VCaP (cell line): ENCODE data around the gene GLT8D1.
"Not testable (repeated sequence)": the region's sequence is repeated elsewhere in the genome, so short reads cannot be mapped to it uniquely, and the experiment has no call there.

Experiments used
- H3K27ac ChIP-seq: fragments of 450-650 bp; 2 replicates; pipeline ENCODE4 v1.5.1; 2017
- TF ChIP-seq, protein P1 (sequence below): fragments of 450-650 bp; conservative IDR thresholded peaks from 2 replicates; pipeline ENCODE4 v1.5.1; 2017; ENCODE audit warnings: mild to moderate bottlenecking, moderate library complexity

Gene GLT8D1

DNA sequence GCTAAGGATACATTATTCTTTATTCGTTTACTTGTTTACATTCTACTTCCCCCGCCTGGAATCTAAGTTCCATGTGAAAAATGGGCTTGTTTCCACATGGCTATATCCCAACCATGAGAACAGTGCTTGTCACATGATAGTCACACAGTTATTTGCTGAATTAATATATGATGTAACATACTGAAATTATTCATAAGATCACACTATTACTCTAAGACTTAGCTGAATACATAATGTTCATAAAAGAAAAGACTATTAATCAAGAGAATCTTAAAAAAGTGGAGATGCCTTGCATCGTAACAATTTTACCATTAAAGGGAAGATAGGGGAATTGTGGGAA is 26.4 kb downstream of the GLT8D1 start:
- no peak overlapping the region for H3K27ac ChIP-seq
- TF ChIP-seq, protein P1, sequence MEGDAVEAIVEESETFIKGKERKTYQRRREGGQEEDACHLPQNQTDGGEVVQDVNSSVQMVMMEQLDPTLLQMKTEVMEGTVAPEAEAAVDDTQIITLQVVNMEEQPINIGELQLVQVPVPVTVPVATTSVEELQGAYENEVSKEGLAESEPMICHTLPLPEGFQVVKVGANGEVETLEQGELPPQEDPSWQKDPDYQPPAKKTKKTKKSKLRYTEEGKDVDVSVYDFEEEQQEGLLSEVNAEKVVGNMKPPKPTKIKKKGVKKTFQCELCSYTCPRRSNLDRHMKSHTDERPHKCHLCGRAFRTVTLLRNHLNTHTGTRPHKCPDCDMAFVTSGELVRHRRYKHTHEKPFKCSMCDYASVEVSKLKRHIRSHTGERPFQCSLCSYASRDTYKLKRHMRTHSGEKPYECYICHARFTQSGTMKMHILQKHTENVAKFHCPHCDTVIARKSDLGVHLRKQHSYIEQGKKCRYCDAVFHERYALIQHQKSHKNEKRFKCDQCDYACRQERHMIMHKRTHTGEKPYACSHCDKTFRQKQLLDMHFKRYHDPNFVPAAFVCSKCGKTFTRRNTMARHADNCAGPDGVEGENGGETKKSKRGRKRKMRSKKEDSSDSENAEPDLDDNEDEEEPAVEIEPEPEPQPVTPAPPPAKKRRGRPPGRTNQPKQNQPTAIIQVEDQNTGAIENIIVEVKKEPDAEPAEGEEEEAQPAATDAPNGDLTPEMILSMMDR: no peak

- TF ChIP-seq, protein P1: no peak
- no peak overlapping the region for H3K27ac ChIP-seq
Measured at GRCh38 chr3:52678265-52679198, 27.1 kb downstream of the GLT8D1 start.

GRCh38 chr3:52676201-52676600 is 29.4 kb downstream of the GLT8D1 start:
- H3K27ac ChIP-seq: not testable (repeated sequence)

GRCh38 chr3:52671676-52672075 is 33.9 kb downstream of the GLT8D1 start:
- H3K27ac ChIP-seq: no peak overlapping the region
- TF ChIP-seq, protein P1: no peak

DNA sequence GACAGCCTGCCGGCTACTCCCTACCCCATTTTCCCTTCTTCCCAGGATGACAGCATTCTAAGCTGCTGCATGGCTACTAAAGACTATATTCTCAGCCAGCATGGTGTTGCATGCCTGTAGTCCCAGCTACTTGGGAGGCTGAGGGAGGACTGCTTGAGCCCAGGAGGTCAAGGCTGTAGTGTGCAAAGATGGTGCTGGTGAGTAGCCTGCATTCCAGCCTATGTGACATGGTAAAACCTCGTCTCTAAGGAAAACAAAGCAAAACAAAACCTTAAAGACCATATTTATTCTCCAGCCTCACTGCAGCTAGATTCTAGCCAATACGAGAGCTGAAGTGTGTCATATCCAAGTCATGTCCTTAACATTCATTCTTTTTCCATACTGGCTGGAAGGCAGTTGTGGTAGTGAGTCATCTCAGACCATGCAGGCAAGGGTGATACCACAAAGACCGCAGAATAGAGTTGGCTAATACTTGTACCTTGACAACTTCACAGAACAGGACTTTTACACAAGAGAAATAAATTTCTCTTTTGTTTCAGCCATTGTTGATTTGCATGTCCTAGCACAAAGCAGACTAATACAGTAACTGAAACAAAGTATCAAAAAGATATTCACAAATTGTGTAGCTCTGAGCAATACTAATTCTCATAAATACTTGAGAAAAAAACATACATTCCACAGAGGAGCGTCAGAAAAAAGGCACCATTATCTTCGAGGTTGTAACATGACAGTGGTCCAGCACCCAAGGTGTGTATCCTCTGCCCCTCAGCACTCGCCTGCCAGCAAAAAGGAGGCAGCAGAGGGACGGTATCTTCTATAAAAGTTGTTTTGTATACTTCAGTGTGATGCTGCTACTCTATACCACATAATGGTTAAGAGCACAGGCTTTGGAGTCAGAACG is 34.7 kb downstream of the GLT8D1 start:
- H3K27ac ChIP-seq: no peak overlapping the region
- TF ChIP-seq, protein P1: no peak

GRCh38 chr3:52663098-52663497 is 42.5 kb downstream of the GLT8D1 start:
- H3K27ac ChIP-seq: no peak overlapping the region
- TF ChIP-seq, protein P1: no peak

GRCh38 chr3:52660046-52660445 is 45.5 kb downstream of the GLT8D1 start:
- TF ChIP-seq, protein P1: no peak

More at GRCh38 chr3:52660046-52660445, 45.5 kb downstream of the GLT8D1 start:
- H3K27ac ChIP-seq: no peak overlapping the region
